ENCODE results near the gene MYLK.

MYLK gene

DNA sequence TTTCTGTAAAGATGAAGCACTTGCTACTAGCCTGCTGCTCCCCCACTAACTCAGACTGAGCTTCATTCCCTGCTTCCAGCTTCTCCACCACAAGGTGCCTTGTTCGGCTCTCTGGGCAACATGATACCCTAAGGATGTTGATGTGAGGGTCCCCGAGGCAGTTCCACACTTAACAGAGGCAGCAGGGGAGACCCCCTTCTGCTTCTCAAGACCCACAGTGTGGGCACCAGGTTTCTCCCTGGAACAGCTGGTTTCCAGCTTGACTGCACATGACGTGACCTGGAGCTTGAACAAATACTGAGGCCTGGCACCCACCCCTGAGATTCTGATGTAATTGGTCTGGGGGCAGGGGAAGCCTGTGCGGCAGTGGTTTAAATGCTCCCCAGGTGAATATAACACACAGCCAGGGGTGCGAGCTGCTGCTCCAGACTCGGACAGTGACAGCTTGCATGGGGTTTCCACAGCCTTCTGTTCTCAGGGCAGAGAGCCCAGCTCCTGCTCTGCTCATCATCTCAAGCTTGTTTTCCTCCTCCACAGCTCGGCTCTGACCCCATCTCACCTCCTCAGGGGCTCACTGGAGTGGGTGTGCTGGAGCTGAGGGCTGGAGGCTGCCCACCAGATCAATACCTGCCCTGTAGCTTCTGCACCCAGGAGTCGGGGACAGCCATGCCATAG, 204.3 kb downstream of the MYLK start:
- no peak for DNase-seq (ENCODE audit: low read depth, low spot score)

DNA sequence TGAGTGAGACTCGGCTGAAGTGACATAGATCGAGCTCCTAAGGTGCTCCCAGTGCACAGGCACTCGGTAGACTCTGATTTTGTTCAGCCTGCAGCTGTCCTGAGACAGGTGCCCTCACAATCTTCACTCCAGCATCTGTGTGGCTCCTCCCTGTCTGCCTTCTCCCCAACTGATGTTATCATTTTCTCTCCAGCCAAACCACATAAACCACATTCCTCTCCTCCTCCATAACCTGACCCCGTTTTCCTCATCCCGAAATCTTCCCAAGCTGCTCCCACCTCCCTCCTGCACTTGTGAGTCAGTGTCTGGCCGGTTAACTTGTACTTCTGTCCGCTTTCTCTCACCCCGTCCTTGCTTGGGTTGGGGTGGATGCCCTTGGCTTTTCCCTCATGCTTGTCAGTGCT, 206.0 kb downstream of the MYLK start:
- DNase-seq (ENCODE audit: low read depth, low spot score): no peak

DNA sequence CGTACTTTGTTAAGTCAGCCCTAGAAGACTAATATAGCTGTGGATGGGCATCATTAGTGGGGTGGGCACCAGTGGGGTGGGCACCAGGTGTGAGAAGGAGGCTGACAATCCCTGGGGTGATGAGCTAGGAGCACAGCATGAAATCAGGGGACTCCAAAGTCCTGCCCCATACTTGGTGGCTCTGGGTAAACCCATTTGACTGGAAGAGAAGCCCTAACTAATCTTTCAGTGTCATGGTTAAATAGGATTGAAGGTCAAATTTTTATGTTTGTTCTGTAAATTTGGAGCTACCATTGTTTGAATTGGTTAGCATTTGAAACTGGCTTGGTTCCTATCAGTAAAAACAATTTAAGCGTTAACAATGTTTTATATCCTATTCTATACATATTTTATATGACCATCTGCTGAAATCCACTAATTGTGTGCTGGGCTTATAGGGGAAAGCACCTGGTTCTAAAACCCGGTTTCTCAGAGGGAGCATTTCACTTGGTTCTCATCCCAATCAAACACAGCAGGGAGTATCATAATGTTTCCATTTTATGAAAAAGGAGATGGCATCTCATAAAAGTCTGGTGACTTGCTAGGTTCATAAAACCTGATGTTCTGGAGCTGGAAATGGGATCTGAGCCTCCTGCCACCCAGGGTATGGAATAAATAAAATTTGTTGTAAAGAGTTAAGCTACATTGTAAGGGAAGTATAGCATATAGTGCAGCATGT, 211.5 kb downstream of the MYLK start:
- DNase-seq (ENCODE audit: low read depth, low spot score): no peak

DNA sequence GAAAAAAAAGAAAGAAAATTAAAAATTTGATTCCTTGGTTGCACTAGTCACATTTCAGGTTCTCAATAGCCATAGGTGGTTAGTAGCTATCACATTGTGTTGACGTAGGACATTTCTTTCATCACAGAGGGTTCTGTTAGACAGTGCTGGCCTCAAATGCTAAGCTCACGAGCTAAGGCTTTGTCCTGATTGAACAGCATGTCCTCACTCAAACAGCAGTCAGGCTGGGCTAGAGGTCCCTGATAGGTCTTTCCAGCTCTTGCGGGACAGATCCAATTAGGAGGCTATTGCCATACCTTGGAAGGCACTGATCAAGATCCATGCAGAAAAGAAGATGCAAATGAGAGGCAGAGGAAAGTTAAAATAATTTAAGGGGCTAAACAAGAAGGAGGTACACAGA, 213.4 kb downstream of the MYLK start:
- DNase-seq (ENCODE audit: low read depth, low spot score): no peak

DNA sequence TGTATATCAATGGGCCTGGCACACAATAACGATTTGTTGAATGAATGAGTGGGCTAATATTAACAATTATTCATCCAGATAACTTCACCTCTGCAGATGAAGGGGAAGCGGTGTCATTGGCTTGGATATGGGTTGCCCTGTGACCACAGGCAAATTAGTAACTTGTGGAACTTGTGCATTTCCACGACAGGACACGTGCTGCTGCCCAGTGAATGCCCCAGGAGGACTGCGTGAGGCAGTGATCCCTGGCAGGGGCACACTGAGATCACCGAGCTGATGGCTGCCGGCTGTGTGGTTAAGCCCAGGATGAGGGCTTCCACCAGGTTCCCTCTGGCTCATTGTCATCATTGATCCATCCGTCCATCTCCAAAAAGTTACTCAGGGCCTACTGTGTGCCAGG, 215.2 kb downstream of the MYLK start:
- DNase-seq (ENCODE audit: low read depth, low spot score): no peak

DNA sequence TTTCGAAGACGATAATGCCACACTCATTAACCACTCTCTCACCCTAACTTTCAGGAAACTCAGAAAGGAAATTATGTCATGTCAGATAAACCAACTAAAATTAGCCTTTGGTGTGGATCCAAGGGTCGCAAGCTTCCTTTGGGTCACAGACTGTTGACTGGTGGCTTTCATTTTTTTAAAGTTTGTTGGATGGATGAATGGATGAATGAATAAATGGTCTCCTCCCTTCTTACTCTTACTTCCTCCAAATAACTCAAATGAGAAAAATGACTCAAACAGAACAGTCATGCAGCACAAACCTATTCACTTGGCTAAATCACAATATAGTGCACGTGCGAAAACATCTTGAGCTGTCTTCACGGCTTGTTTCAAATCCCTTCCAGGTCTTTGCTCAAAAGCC, 216.3 kb downstream of the MYLK start:
- no peak for DNase-seq (ENCODE audit: low read depth, low spot score)

DNA sequence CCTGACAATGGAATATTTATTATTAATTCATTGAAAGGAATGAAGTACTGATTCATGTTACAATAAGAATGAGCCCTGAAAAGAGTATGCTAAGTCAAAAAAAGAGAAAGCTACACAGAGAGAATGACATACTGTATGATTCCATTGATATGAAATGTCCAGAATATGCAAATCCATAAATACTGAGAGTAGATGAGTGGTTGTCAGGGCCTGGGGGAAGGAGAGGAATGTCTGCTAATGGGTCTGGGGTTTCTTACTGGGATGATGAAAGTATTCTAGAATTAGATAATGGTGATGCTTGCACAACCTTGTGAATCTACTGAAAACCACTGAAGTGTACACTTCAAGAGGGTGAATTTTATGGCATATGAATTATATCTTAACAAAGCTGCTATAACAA, 219.4 kb downstream of the MYLK start:
- DNase-seq (ENCODE audit: low read depth, low spot score): no peak

DNA sequence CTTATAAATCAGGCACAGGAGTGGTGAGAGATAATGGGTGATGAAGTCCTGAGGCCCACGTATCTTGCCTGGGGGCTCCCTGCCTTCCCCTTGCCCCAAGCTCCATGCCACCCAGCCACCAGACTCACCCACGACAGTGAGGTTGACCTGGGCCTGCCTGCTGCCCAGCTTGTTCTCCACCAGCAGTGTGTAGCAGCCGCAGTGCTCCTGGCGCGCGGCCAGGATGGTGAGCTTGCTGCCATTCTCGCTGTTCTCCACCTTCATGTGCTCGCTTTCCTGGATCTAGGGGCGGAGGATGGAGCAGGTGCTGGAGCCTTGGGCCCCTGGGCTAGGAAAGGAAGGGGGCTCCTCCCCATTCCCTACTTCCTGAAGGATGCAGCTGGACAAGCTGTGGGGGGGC, 220.2 kb downstream of the MYLK start:
- DNase-seq (ENCODE audit: low read depth, low spot score): no peak

DNA sequence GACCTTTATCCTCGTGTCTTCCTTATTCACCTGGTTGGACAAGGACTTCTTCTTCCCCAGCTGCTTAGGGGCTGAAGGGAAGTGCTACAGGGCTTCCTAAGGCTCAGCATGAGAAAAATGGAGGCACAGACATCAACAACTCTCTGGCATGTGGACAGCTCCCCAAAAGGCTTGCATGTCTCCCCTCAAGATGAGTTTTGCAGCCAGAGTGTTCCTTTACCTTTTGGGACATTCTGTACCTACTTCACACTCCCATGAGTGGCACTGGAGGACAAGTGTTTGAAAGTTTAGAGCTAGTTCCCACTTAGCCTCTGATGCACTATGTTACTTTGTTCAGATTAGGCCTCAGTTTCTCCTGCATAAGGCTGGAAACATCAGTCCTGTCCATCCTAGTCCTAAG, 222.2 kb downstream of the MYLK start:
- DNase-seq (ENCODE audit: low read depth, low spot score): no peak

DNA sequence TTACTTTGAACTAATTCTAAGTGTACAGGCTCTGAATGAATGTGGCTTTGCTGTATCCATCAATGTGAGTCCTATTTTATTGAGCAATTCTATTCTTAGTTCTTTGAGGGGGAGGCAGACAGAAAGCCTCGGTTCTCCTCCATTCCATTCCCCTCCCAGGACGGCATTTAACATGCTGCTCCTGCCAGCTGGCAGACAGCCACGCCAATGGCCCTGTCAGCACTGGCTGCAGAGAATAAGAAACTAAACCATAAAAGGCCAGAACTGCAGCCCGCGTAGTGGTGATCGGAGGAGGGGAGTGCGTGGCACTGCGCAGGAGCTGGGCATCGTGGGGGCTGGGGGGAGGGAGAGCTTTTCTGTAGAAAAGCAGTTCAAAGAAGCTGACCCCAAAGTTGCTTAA, 223.2 kb downstream of the MYLK start:
- DNase-seq (ENCODE audit: low read depth, low spot score): no peak

DNA sequence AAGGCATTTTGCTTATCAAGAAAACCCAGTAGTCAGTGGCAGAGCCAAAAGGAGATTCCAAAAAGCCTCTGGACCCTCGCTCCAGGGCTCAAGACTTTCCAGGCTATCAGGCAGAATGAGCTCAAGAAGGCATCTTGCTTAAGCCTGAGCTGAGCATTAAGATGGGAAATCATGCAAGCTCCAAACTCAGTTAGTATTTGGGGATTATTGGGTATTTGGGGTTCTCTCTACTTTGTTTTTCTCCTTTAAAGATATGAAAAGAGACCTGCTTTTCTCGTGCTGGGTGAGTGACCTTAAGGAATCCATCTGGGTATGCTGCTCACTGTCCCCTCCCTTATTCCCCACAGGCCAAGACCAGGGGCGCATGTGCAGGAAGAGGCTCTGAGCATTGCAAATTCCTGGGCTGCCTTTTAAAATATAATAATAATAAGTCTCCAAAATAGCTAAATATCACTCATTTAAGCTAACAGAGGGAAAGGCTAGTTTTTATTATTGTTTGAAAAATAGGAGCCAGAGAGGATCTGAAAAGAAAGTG, 223.9 kb downstream of the MYLK start:
- no peak for DNase-seq (ENCODE audit: low read depth, low spot score)

DNA sequence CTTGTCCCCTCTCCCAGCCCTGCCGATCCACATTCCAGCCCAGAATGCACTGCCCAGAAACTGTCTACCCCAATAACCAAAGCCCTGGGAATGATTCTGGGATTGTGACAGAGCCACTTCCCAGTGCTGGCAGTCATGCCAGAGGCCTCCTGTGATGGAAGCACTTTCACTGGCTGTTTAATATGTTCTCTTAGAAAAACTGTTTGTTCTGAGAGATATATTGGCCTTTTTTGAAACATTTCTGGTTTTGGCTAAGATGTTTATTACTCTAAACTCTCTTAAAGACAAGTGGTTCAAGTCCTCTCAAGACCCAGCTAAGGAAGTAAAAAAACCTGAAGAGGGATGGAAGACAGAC, 225.3 kb downstream of the MYLK start:
- DNase-seq (ENCODE audit: low read depth, low spot score): no peak

DNA sequence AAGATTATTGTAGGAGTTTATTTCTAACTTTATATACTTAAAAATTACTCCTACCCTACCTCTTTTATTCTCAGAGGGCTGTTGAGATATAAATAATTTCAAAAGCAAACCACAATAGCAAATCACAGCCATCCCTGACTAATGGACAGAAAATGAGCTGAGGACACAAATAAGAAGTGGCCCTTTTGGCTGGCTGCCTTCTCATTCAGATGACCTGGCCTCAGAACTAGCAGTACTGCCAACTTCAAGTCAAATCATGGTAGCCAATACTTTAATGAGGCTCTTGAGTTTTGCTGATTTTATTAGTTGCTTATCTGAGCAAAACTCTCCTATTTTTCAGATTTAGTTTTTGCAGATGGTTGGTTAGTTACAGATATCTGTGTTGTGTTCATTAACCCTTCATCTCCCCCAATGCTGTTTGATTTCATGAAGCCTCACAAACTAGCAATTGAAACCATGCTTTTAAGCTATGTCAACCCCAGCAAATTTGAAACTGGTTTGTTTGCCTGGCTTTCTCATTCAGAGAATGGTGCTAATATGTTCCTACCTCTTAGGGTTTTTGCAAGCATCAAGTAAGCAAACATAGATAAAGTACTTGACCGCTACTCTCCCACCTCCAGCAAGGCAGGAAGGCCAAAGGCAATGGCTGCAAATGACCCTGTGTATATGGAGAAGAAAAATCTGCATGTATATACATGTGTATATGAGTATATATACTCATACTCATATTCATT, 225.8 kb downstream of the MYLK start:
- DNase-seq (ENCODE audit: low read depth, low spot score): no peak

DNA sequence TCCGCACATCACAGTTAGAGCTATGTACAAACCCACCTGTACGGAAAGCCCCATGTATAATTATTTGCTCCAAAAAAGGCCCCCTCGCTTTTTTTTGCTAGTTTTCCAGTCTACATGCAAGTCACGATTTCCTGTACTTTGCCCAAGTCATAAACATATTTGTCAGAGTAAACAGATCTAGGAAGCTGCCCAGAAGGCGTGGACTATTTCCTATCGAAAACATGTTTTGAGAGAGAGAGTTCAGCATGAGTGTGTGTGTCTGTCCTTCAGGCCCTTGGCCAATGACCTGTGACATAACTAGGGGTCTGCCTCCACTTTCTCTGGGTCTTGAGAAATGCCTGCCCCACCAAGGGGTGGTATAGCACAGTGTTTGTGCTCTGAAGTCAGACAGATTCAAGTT, 226.6 kb downstream of the MYLK start:
- DNase-seq (ENCODE audit: low read depth, low spot score): no peak

DNA sequence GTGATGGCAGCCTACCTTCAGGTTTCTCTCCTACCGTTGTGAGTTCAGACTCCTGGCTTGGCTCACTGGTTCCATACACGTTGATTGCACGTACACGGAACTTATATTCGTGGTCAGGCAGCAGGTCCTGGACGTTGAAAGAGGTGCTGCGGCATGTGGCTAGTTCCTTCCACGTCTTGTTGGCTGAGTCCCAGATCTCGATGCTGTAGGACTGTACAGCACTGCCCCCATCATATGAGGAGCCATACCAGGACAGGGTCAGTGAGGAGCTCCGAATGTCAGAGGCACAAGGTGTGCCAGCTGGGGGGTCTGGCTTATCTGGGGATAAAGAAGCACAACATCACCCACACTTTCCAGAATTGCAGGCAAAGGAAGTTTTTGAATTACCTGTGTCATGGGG, 227.0 kb downstream of the MYLK start:
- no peak for DNase-seq (ENCODE audit: low read depth, low spot score)

DNA sequence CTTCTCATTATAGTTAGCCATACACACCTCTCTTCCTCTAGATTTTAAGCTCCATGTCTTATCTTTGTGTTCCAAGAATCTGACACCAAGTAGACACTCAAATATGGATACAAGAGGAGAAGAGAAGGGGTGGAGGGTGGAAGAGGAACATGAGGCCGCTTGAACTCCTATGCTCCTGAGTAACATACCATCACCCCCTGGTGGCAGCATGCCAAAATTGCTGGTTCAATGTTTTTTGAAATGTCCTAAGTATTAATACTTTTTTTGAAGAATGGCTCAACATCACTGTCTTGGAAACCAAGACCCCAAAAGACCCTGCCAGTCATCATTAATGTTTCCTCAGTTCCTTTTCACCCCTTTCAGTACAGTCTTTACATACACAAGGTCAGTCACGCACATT, 227.4 kb downstream of the MYLK start:
- DNase-seq (ENCODE audit: low read depth, low spot score): no peak

DNA sequence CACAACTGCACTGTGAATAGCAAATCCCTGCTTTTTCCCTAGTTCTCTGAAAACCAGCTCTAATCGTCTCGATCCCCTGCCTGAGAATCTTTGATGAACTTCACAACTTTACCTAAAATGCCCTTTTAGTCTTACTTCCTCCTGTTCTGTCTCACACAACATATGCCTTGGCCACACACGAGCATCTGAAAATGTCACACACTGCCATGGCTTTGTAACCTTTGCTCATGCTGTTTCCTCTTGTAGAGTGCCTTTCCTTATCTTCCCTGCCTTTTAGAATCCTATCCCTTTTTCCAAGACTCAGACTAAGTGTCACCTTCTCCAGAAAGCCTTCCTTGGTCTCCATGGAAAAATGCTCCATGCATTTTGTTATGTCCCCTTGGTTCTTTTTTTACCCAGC, 227.9 kb downstream of the MYLK start:
- no peak for DNase-seq (ENCODE audit: low read depth, low spot score)

DNA sequence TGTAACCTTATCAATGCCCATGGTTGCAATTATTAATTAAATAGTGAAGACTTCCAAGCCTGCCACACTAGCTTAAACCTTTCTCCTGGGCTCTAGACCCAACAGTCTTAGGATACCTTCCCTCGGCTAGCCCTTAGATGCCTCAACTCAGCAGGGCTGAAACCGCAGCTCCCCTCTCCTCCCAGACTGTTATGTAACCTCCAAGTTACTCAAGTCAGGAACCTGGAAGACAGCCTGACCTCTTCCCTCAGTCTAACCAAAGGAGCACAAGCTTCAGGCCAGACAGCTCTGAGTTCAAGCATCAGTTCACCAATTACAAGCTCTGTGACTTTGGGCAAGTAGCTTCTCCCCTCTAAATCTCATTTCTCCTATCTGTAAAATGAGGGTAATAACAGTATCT, 228.7 kb downstream of the MYLK start:
- DNase-seq (ENCODE audit: low read depth, low spot score): no peak

DNA sequence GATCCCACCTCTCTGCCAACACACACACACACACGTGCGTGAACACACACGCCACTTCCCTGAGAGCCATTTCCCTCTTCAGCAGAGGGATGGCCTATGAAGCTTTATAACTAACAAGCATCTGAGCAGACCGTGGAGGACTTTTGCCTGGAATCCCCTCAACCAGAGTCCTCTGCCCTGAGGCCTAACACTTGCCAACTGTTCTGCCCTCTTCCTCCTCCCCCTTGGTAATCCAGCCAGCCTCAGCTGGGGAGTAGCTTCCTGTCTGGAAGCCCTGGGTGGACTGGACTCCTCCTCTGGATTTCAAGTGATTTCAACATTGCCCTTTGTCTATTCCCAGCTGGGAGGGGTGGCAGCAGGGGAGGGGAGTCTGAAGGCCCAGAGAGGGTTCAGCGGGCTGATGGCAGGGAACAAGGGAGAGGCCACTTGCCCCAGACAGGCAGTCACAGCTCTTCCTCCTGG, 230.9 kb downstream of the MYLK start:
- DNase-seq (ENCODE audit: low read depth, low spot score): no peak

DNA sequence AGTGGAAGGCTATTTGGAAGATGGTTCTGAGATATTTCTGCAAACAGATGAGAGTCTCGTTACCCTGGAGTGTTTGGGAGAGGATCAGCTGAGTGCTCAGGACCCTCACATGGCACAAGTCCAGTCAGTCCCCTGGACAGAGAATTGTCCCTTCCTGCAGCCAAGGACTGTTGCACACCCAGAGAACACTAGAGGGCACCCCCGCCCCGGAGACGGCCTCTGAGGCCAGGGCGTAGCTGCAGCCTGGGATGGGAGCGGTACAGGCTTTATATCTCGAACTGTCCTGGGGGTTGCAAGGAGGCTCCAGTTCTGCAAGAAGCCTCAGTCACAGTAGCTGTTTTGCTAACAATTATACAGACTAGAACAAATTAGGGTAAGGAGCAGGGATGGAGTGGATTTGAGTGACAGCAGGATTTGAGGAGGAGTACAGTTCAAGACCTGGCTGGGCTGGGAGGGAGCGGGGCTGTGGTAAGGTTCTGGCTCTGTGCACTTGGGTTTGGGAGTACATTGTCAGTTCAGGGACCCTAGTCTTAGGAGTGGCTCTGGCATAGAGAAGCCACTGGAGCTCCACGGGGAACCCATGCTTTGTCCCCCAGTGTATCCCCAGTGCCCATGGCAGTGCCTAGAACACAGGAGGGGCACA, 231.7 kb downstream of the MYLK start:
- no peak for DNase-seq (ENCODE audit: low read depth, low spot score)

DNA sequence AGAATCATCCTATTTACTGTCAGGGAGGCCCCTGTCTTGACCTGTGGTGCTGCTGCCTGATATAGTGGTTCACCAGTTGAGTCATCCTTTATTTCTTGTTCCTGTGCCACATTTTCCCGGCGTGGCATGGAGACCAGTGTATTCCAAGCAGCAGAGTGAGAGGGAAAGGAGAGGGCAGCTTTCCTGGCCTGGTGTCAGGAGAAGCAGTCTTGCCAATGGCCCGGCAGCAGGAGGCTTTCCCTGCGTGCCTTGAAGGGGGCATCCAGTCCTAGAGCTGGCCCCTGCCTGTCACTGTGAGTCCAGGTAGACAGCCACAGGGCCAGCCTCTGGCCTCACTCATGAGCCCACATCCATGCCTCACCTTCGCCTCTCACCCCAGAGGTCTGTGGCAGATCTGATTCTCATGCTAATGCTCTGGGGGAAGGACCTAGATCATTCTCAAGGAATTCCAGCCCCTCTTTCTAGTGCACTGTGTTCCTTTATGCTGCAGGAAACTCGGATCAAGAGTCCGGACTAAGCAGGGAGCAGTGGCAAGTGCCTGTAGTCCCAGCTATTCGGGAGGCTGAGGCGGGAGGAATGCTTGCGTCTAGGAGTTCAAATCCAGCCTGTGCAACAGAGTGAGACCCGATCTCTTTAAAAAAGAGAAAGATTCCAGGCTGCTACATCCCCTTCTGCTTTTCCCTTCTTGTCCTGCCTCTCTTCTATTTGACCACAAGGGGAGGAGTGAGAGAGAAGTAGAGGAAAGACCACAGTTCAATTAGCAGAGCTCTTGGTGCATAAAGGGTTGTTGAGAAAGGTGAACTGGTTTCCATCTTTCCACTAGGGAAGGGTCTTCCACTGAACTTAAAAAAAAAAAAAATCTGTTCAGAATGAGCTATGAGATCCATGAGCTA, 232.4 kb downstream of the MYLK start:
- DNase-seq (ENCODE audit: low read depth, low spot score): no peak

Data from activated CD4-positive, CD25-positive, alpha-beta regulatory T cell treated with anti-CD3 and anti-CD28 coated beads, Interleukin-2, amount 50 U/mL, for 16 hours (primary cell).